ENCODE data around the gene DNAJC12. TPM values are rescaled to one million over a fixed set of nuclear protein-coding genes. Genes with fewer than 3 reads are reported as not detected.
"Not testable (repeated sequence)": the region's sequence is repeated elsewhere in the genome, so short reads cannot be mapped to it uniquely, and the experiment has no call there.

DNAJC12 gene
- polyA plus RNA-seq (ENCODE audit: insufficient read length in 3 of 3) = 10 to 100 TPM; 10.1 to 11.8 (median 10.2) TPM
- long read RNA-seq, donor 1, transcript DNAJC12-201 (5 exons, 1,201 nt) = major isoform, 6 of 7 reads
- long read RNA-seq, donor 1, partial matches to known transcripts = 0 of 7 reads
- long read RNA-seq, donor 1, other reads (novel, unspliced or antisense) = 0 of 7 reads
- long read RNA-seq, donor 2, partial matches to known transcripts = 0 of 3 reads
- long read RNA-seq, donor 2, other reads (novel, unspliced or antisense) = 0 of 3 reads
- long read RNA-seq, donor 3, transcript DNAJC12-201 (5 exons, 1,201 nt) = major isoform, 5 of 6 reads
- long read RNA-seq, donor 3, partial matches to known transcripts = 0 of 6 reads
- long read RNA-seq, donor 3, other reads (novel, unspliced or antisense) = 0 of 6 reads
- long read RNA-seq, donor 4, transcript DNAJC12-201 (5 exons, 1,201 nt) = major isoform, 7 of 8 reads
- long read RNA-seq, donor 4, partial matches to known transcripts = 0 of 8 reads
- long read RNA-seq, donor 4, other reads (novel, unspliced or antisense) = 0 of 8 reads
- long read RNA-seq, donor 5, partial matches to known transcripts = 0 of 3 reads
- long read RNA-seq, donor 5, other reads (novel, unspliced or antisense) = 0 of 3 reads
- long read RNA-seq, donor 6, partial matches to known transcripts = 0 of 3 reads
- long read RNA-seq, donor 6, other reads (novel, unspliced or antisense) = 0 of 3 reads
- long read RNA-seq, donor 7, transcript DNAJC12-201 (5 exons, 1,201 nt) = major isoform, 9 of 12 reads
- long read RNA-seq, donor 7, partial matches to known transcripts = 0 of 12 reads
- long read RNA-seq, donor 7, other reads (novel, unspliced or antisense) = 0 of 12 reads
- long read RNA-seq, donor 8, partial matches to known transcripts = 0 of 1 reads
- long read RNA-seq, donor 8, other reads (novel, unspliced or antisense) = 0 of 1 reads
- long read RNA-seq, donor 9, partial matches to known transcripts = 0 of 4 reads
- long read RNA-seq, donor 9, other reads (novel, unspliced or antisense) = 0 of 4 reads
- long read RNA-seq, donor 10, partial matches to known transcripts = 0 of 6 reads
- long read RNA-seq, donor 10, other reads (novel, unspliced or antisense) = 0 of 6 reads
- long read RNA-seq, donor 11, partial matches to known transcripts = 0 of 2 reads
- long read RNA-seq, donor 11, other reads (novel, unspliced or antisense) = 0 of 2 reads
- long read RNA-seq, donor 12, partial matches to known transcripts = 0 of 3 reads
- long read RNA-seq, donor 12, other reads (novel, unspliced or antisense) = 0 of 3 reads
- long read RNA-seq, donor 13, partial matches to known transcripts = 5 of 8 reads
- long read RNA-seq, donor 13, other reads (novel, unspliced or antisense) = 0 of 8 reads
- long read RNA-seq, donor 14 = 0 reads
- long read RNA-seq, donor 15, transcript DNAJC12-201 (5 exons, 1,201 nt) = major isoform, 10 of 11 reads
- long read RNA-seq, donor 15, partial matches to known transcripts = 0 of 11 reads
- long read RNA-seq, donor 15, other reads (novel, unspliced or antisense) = 0 of 11 reads
- long read RNA-seq, donor 16, transcript DNAJC12-201 (5 exons, 1,201 nt) = major isoform, 8 of 8 reads
- long read RNA-seq, donor 16, partial matches to known transcripts = 0 of 8 reads
- long read RNA-seq, donor 16, other reads (novel, unspliced or antisense) = 0 of 8 reads

- DNase-seq = peak; percentile 70
Measured at GRCh38 chr10:67837541-67838314, at the start of gene DNAJC12. DNAJC12 (minus strand) TSS chr10:67838188; CDS start chr10:67838011, 177 bp downstream.

GRCh38 chr10:67884842-67885670 is 47.1 kb upstream of the DNAJC12 start:
- DNase-seq = peak; percentile 69

- DNase-seq = peak; percentile 95
Measured at GRCh38 chr10:67884313-67884841, 46.4 kb upstream of the DNAJC12 start, which contains the start of gene SIRT1. SIRT1 (plus strand) TSS chr10:67884656; CDS start chr10:67884722, 66 bp downstream.

- no peak for DNase-seq
Measured at GRCh38 chr10:67883710-67884312, 45.8 kb upstream of the DNAJC12 start.

- no peak for DNase-seq
Measured at GRCh38 chr10:67878133-67878532, 40.1 kb upstream of the DNAJC12 start.

GRCh38 chr10:67877421-67877820 is 39.4 kb upstream of the DNAJC12 start:
- DNase-seq = not testable (repeated sequence)

- DNase-seq = no peak
Measured at GRCh38 chr10:67875340-67876238, 37.6 kb upstream of the DNAJC12 start.

GRCh38 chr10:67869996-67870395 is 32.0 kb upstream of the DNAJC12 start:
- DNase-seq = no peak

- DNase-seq = no peak
Measured at GRCh38 chr10:67868132-67868531, 30.1 kb upstream of the DNAJC12 start.

GRCh38 chr10:67864607-67865371 is 26.8 kb upstream of the DNAJC12 start:
- DNase-seq = no peak

- DNase-seq = no peak
Measured at GRCh38 chr10:67863094-67863493, 25.1 kb upstream of the DNAJC12 start.

GRCh38 chr10:67861750-67862432 is 23.9 kb upstream of the DNAJC12 start:
- no peak for DNase-seq

GRCh38 chr10:67858971-67859370 is 21.0 kb upstream of the DNAJC12 start:
- DNase-seq = no peak

GRCh38 chr10:67853512-67853911 is 15.5 kb upstream of the DNAJC12 start:
- DNase-seq = no peak

GRCh38 chr10:67852761-67853160 is 14.8 kb upstream of the DNAJC12 start:
- DNase-seq = no peak

GRCh38 chr10:67851186-67851585 is 13.2 kb upstream of the DNAJC12 start:
- DNase-seq = no peak
